HG03571 (cell line): ENCODE measurements around the gene HPN.
"Not testable (repeated sequence)": the region's sequence is repeated elsewhere in the genome, so short reads cannot be mapped to it uniquely, and the experiment has no call there.

Experiments
- ATAC-seq: cut with Tn5 transposase; IDR thresholded peaks from one replicate; pipeline ENCODE4 v1.9.1; 2021; ENCODE audit not compliant: unreplicated experiment

HPN gene

DNA sequence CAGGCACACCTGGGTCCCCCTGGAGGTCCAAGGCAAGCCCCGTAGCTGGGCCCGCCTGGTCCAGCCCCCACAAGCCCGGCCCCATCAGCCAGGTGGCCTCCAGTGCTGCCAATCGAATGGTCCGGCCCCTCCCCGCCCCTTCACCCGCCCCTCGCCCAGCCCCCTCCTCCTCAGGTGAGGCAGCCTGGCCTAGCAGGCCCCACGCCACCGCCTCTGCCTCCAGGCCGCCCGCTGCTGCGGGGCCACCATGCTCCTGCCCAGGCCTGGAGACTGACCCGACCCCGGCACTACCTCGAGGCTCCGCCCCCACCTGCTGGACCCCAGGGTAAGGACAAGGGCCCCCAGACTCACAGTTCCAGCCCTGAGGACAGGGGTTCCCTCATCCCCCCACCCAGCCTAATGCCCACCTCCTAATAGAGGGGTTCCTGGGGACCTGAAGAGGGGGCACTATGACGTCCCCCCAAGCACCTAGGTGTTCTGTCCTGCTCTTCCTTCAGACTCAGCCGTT lies at the start of gene HPN:
HPN (plus strand) TSS at position 174 of the 508 bp plus-strand sequence. CDS start 786 bp downstream, outside the sequence.
- no peak for ATAC-seq

DNA sequence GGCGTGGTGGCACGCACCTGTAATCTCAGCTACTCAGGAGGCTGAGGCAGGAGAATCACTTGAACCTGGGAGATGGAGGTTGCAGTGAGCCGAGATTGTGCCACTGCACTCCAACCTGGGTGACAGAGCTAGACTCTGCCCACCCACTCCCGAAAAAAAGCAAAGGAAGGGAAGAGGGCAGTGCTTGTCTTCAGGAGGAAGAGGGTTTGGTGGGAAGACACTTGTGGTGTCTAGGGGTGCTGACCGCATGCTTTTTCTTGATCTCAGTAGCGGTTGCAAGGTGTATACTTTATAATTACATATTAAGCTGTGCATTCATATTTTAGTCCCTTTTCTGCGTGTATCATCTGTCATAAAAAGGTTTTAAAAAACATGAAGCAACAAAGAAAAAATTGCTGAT lies 48.9 kb upstream of the HPN start:
- not testable (repeated sequence) for ATAC-seq

DNA sequence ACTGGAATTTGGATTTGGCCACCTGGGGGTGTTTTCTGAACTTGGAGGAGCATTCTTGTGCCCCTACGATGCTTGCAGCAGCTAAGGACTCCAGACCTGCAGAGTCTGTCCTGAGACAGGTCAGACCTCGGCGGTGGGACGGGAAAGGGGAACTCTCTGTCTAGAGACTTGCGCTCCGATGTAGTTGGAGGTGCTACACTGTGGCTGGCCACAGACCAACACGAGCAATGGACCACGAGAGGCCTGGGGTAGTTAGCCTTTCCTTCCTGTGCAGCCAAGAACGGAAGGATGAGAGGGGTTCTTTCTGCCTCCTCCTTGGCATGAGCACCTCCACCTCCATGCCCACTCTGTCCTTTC lies 47.3 kb upstream of the HPN start:
- no peak for ATAC-seq

DNA sequence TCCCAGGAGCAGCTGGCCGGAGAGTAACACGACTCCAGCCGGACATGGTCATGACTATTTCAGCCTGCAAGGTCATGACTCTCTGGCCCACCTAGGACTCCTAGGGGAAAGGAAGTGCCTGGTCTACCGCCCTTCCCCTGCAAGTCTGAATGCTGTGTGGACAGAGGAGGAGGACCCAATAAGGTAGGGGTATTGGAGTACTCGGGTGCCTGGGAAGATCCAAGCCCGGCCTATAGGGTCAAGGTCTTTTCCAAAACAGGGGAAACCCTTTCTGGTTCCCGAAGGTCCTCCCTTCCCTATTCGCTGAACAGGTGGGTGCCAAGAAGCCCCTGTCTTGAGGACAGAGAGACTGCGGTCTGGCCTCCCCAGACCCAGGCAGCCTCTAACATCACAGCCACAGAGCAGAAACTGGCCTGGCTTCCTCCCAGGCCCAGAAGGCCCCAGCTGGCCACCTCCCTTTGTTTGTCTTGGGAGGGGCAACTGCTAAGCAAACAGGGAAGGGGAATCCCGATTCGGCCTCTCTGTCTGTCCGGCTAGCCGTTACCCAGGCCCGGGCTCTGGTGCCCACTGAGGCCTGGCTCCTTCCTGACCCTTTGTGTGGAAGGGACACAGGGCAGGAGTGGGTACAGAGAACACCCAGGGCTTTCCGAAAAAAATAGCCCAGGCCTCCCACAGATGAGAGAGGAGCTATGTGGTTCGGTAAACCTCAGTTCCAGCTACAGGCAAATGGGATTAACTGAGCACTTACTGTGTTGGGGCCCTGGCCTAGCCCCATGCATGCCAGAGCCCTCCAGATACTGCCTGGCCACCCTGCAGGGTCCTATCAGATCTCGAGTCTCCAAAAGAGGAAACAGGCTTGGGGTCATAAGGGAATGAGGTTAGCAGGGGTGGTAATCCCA lies 46.6 kb upstream of the HPN start:
- no peak for ATAC-seq

DNA sequence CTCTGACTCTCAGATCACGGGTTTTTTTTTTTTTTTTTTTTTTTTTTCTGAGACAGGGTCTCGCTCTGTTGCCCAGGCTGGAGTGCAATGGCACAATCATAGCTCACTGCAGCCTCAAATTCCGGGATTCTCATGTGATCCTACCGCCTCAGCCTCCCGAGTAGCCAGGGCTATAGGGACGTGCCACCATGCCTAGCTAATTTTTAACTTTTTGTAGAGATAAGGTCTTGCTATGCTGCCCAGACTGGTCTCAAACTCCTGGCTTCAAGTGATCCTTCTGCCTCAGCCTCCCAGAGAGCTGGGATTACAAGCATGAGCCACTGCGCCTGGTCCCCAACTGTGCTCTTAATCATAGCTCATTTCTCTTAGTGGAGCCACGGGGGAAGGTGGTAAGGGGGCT lies 46.0 kb upstream of the HPN start:
- no peak for ATAC-seq

DNA sequence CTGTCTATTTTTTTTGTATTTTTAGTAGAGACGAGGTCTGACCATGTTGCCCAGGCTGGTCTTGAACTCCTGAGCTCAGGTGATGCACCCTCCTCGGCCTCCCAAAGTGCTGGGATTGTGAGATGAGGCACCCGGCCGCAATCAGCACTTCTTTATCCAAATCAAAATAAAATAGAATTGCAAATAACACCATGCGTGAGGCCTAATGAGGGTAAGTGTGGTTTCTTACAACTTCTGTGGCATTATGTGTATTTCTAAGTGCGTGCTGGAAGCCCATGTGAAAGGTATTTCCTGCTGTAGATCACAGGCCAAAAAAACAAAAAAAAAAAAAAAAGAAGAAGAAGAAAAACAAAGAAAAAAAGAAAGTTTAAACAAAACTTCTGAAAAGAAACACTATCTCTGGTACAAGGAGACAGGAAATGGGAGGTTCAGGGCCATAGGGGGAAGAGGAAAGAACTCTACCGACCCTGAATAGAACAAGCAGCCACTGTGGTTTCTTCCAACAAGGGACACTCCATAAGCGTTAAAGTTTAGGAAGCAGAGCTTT lies 44.4 kb upstream of the HPN start:
- no peak for ATAC-seq

DNA sequence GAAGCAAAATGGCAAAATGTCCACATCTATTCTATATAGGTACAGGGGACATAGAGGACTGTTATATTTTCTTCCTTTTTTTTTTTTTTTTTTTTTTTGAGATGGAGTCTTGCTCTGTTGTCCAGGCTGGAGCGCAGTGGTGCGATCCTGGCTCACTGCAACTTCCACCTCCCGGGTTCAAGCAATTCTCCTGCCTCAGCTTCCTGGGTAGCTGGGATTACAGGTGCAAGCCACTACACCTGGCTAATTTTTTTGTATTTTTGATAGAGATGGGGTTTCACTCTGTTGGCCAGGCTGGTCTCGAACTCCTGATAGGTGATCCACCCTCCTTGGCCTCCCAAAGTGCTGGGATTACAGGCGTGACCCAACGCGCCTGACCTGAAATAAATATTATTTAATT lies 43.3 kb upstream of the HPN start:
- not testable (repeated sequence) for ATAC-seq

DNA sequence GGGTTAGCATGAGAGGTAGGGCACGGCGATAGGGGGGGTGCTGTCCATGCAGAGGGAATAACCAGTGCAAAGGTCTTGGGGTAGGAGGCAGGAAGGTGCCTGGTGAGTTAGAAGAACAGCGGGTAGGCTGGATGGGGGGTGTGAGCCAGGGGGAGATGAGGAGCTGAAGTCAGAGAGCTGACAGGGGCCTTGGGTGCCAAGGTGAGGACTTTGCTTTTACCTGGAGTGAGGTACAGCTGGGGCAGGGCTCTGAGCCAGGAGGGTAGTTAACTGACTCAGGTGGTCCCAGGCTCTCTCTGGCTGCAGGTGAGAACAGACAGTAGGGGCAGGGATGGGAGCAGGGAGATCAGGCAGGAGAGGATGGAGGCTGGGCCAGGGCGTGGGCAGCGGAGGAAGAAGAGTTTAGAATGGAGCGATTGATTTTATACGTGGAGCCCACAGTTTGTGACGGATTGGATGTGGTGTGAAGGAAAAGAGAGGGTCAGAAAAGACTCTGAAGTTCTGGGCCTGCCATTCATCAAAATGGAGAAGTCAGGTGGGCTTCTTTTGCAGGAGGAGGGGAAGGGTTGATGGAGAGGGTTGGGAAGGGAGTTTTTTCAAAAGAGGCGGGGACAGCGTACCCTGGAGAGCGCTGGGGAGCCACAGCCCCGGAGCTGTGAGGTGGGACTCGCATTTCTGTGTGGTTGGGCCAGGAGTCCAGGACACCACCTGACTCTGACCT lies 42.6 kb upstream of the HPN start:
- no peak for ATAC-seq

DNA sequence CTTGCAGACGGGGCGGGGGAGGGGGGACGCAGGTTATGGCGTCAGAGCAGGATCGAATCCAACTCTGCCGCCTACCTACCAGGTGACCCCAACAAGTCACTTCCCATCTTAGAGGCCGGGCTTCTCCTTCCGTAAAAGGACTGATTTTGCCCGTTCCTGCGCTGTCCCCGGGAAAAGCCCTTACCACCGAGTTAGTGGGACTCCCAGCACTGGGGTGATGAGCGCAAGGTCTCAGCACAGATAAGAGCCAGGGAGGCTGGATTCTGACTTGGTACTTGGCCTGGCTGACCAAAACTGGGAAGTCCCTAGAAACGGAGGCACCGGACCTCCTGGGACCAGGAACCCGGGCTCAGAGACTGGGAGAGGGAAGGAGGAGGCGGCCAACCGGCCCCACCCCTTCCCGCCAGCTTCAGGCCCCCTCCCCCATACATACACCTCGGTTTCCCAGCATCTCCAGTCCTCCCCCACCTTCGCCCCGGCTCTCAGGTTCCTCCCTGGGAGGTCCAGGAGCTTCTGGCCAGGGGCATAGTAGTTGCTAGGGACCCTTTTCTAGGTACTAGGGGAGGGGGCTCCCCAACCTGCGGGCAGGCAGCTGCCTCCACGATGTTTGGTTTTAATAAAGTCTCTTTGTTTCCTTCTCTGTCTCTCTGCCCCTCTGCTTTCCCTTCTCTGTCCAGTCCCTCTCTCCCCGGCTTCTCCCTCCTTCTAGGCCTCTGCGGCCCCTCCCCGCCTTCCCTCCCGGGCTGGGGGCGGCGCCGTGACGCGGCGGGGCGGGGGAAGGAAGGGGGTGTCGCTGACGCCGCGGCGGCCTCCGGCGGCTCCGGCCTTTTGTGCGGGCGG lies 41.8 kb upstream of the HPN start, which contains the start of gene GRAMD1A:
GRAMD1A (plus strand) TSS at position 826 of the 840 bp plus-strand sequence. CDS start 156 bp downstream, outside the sequence.
- peak; percentile 42 for ATAC-seq

DNA sequence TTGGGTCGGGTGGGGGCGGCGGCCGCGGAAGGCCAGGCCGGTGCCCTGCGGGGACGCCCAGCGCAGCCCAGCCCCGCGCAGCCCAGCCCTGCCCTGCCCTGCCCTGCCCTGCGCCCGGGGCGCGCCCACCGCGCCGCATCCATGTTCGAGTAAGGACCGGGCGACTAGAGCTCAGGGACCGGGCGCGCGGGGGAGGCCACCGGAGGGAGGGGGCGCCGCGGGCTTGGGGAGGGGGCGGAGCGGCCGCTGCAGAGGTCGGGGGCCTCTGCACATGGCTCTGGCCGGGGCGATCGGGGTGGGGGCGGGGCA lies 41.2 kb upstream of the HPN start:
- no peak for ATAC-seq

DNA sequence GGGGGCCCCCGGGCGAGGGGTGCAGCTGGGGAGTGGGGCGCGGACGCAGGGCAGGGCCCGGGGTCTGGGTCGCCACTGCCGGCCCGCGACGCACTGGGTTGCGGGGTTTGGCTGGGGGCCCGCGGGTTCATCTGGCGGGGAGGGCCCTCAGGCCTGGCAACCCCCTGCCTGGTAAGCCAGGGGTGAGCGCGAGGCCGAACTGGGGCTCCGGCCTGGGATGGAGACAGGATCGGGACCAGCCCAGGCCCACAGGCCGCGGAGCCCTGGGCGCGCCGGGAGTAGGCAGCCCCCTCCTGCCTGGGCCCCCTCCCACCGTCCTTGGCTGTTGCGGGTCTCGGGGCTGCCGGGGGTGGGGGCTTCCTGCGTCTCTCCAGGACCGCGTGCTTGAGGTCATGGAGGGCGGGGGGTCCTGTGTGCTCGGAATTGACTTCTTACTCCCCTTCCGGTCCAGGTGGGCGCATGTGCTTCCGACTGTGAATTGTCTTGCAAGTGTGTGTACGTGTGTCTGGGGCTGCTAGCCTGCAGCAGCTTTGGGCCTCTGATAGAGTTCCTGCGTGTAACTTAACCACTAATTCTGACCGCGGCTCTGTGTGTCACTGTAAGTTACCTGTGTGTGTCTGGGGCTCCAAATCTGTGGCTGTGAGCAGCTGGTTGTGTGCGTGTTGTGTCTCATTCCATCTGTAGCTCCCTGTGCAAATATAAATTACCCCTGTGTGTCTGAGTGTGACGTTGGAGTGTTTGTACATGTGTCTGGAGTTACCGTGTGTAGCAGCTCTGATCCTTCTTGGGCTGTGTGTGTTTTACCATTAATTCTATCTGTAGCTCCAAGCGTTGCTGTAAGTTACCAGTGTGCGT lies 40.6 kb upstream of the HPN start:
- ATAC-seq: no peak

DNA sequence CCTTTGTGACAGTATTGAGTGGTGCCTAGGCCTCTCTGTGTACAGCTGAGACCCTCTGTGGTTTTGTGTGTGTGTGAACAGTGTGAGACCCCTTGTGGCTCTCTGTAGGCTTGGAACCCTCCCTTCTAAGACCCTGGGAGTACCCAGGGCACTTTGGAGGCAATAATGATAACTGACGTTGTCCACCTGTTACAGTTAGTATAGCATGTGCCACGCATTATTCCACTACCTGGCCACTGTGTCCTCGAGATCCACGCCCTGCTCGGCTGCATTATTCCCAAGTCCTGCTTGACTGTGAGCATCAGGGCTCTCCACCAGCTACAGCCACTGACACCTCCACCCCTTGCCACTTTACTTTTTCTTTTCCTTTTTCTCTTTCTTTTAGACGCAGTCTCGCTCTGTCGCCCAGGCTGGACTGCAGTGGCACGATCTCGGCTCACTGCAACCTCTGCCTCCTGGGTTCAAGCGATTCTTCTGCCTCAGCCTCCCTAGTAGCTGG lies 39.4 kb upstream of the HPN start:
- ATAC-seq: no peak

DNA sequence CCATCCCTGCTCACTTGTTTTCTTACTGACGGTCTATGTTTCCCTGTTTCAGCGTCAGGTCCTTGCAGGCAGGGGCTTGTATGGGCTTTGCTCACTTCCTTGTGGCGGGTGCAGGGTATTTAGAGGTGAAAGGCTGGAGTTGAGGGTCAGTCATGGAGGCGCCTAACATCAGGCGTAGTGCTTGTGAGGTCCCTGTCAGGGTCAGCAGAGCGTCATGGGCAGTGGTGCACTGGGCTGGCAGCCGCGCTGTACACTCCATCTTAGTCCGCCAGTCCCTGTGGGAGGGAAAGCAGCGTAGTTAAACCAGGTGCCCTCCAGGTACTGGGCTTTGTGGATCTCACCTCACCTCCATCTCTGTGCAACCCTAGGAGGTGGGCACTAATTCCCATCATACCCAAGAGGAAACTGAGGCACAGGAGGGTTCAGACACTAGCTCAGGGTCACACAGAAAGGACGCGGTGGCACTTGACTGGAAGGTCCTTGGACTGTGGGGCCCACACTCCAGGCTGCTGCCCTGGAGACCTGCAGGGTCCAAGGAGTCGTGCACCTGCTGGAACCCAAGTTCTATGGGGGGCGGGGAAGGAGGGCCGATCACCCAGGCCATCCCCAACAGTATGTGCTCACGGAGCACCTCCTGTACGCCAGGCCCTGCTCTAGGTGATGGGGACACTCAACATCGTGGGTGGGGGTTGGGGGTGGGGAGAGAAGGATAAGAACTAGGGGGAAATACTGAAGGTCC lies 36.8 kb upstream of the HPN start:
- no peak for ATAC-seq

DNA sequence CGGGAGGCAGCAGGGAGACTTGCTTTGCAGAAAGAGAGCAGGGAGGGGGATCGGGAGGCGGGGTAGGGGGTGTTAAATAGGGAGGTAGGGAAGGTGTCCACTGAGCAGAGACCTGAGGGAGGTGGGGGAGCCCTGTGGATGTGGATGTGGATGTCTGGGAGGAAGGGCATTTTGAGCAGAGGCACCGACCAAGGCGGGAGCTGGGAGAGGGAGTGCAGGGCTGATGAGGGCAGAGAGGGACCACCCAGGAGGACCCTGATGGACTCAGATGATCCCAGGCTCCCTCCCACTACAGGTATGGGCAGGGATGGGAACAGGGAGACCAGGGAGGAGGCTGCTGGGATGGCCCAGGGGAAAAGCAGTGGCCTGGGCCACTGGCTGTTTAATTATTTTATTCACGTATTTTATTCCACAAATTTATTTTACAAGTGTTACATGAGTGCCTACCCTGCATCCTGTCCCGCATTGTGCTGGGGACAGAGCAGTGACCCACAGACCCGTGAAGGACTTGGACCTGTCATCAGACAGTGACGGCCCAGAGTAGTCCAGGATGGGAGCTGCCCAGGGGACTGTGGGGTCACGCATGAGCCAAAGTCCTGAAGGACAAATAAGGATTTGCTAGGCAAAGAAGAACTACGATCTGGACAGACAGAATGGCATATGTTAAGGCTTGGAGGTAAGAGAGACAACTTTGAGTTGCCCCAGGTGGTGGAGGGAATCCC lies 36.1 kb upstream of the HPN start:
- no peak for ATAC-seq

DNA sequence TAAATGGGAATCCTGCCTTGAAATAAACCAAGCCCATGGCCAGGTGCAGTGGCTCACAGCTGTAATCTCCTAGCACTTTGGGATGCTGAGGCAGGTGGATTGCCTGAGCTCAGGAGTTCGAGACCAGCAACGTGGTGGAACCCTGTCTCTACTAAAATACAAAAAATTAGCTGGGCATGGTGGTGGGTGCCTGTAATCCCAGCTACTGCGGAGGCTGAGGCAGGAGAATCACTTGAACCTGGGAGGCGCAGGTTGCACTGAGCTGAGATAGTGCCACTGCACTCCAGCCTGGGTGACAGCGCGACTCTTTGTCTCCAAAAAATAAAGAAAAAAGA lies 35.5 kb upstream of the HPN start:
- ATAC-seq: not testable (repeated sequence)

DNA sequence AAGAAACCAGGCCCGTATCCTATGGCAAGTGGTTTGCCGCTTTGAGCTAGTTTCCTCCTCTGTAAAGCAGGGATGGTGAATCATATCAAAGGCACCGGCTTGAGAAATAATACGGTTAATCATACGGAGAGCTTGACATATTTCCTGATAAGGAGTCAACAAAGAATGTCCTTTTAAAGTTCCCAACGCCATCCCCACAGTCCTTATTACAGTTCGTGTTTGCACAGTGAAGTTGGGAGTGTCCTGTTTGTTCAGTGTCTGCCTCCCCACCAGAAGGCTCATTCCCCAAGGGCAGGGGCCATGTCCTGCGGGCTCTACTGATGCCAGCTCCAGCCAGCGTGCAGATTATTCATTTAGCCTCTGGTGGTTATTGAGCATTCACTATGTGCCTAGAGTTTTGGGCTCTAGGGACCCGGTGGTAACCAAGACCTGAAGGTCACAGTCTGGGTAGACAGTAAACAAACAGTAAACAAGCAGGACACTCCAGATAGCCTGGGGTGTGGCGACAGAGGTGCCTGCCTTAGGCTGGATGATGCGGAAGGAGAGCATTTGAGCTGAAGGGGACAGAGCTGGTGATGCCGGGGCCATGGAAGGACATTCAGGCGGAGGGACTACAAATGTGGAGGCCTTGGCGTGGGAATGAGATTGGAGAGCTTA lies 35.1 kb upstream of the HPN start:
- ATAC-seq: no peak

DNA sequence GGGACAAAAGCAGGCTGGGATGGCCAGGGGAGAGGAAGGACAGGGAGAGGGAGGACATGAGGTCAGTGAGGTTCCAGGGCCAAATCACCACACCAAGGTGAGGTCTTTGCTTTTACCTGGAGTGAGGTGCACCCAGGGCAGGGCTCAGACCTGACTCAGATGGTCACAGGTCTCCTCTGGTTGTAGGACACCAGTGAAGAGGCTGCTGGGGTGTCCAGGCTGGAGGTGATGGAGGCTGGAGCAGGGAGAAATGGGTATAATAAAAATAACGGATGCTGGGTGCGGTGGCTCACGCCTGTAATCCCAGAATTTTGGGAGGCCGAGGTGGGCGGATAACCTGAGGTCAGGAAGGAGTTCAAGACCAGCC lies 34.5 kb upstream of the HPN start:
- ATAC-seq: no peak

DNA sequence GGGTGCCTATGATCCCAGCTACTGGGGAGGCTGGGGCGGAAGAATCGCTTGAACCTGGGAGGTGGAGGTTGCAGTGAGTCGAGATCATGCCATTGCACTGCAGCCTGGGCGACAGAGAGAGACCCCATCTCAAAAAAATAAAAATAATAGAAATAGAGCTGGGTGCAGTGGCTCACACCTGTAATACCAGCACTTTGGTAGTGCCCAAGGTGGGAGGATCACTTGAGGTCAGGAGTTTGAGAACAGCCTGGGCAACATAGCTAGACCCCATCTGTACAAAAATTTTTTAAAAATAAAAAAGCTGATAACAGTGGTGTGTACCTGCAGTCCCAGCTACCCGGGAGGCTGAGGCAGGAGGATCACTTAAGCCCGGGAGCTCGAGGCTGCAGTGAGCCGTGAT lies 34.1 kb upstream of the HPN start:
- ATAC-seq: not testable (repeated sequence)
